Spleen (tissue), 7 donors: Measurements from ENCODE around the gene PAQR6.

Experiments
- CTCF ChIP-seq, 11 experiments: fragments of 200-600 bp in 7 of 11; fragments of 450-650 bp in 4 of 11; sonication (generic) in 4 of 11; IDR thresholded peaks in 8 of 11; conservative IDR thresholded peaks in 3 of 11; 1 replicate in 7 of 11; 2 replicates in 4 of 11; pipeline versions ENCODE4 v1.4.0 to v1.8.0; 2016 to 2021; ENCODE audit warnings: antibody characterized with exemption in 11 of 11, inconsistent platforms in 4 of 11, mild to moderate bottlenecking in 1 of 11
- POLR2AphosphoS5 ChIP-seq, 3 donors: sonication (generic); formaldehyde crosslinking; IDR thresholded peaks; one replicate each; pipeline ENCODE4 v1.5.1; 2017; ENCODE audit warnings: antibody characterized with exemption in 3 of 3
- donor health status: DM: no; HTN: no; CAD: no; lungs with moderate emphysema.
- donor health status: DM: no; HTN: no; CAD: no.
- donor health status: DM: no; HTN: no; CAD: no.

GRCh38 chr1:156226782-156227181 is 21.1 kb downstream of the PAQR6 start:
- no peak for TF ChIP-seq CTCF (IDR thresholded peaks at IDR 0.05 in 8 of 11, conservative IDR thresholded peaks at IDR 0.05 in 3 of 11)
- TF ChIP-seq POLR2AphosphoS5 (IDR thresholded peaks at IDR 0.05) = no peak
